Cardiac muscle cell (in vitro differentiated cells and primary cell): ENCODE data around the gene WDR3. TPM values are rescaled to one million over a fixed set of nuclear protein-coding genes. Genes with fewer than 3 reads are reported as not detected.

Experiments used
- DNase-seq, 2 donors: peaks; one replicate each; pipeline versions ENCODE4 v3.0.0 to v3.0.0-alpha.2; 2010 to 2017; ENCODE audit warnings: low read depth in 1 of 2, low spot score in 1 of 2
- H3K27ac ChIP-seq: fragments of 200-600 bp; sonication (generic); 2 replicates; pipeline ENCODE4 v1.5.1; 2016
- H3K27me3 ChIP-seq: fragments of 200-600 bp; sonication (generic); 2 replicates; pipeline ENCODE4 v1.6.0; 2016; ENCODE audit warnings: control low read depth
- H3K36me3 ChIP-seq: fragments of 200-600 bp; sonication (generic); 2 replicates; pipeline ENCODE4 v1.5.1; 2016; ENCODE audit warnings: control low read depth
- H3K4me1 ChIP-seq: fragments of 200-600 bp; sonication (generic); 2 replicates; pipeline ENCODE4 v1.8.1; 2017; ENCODE audit warnings: low read depth, mild to moderate bottlenecking, mixed run types
- H3K4me3 ChIP-seq: fragments of 200-600 bp; sonication (generic); 2 replicates; pipeline ENCODE4 v1.5.1; 2016; ENCODE audit warnings: mild to moderate bottlenecking
- H3K9me3 ChIP-seq: fragments of 200-600 bp; sonication (generic); 2 replicates; pipeline ENCODE4 v1.5.1; 2017; ENCODE audit warnings: low read depth, mild to moderate bottlenecking, control low read depth
- polyA plus RNA-seq: library from polyadenylated mRNA; unstranded; fragments of >200 nt; fragmentation: Nextera tagmentation; extraction: Ambion mirVana; gene quantifications from 2 replicates; pipeline ENCODE4 v1.2.1, GENCODE V29; 2016
- total RNA-seq: library from RNA; depleted of rRNA; stranded (reverse); fragments of >200 nt; gene quantifications from 2 replicates; pipeline ENCODE4 v1.2.3, GENCODE V29; 2016
- TF ChIP-seq, protein P1 (sequence below): IDR thresholded peaks from 2 replicates; pipeline ENCODE4 v1.5.1; 2012; ENCODE audit warnings: low read depth, mild to moderate bottlenecking, low read length

The WDR3 gene
- total and polyA plus RNA-seq, 2 experiments from 2014 or later: 20.8 to 31.5 TPM

GRCh38 chr1:118012515-118013124 lies 83.1 kb downstream of the WDR3 start:
- no peaks in the 10 kb centered on the region for H3K4me1 ChIP-seq
- TF ChIP-seq, protein P1, sequence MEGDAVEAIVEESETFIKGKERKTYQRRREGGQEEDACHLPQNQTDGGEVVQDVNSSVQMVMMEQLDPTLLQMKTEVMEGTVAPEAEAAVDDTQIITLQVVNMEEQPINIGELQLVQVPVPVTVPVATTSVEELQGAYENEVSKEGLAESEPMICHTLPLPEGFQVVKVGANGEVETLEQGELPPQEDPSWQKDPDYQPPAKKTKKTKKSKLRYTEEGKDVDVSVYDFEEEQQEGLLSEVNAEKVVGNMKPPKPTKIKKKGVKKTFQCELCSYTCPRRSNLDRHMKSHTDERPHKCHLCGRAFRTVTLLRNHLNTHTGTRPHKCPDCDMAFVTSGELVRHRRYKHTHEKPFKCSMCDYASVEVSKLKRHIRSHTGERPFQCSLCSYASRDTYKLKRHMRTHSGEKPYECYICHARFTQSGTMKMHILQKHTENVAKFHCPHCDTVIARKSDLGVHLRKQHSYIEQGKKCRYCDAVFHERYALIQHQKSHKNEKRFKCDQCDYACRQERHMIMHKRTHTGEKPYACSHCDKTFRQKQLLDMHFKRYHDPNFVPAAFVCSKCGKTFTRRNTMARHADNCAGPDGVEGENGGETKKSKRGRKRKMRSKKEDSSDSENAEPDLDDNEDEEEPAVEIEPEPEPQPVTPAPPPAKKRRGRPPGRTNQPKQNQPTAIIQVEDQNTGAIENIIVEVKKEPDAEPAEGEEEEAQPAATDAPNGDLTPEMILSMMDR: no peak
- H3K27me3 ChIP-seq: no peaks in the 10 kb centered on the region
- DNase-seq: no peak
- H3K4me3 ChIP-seq: no peak overlapping the region
- H3K9me3 ChIP-seq: no peaks in the 10 kb centered on the region
- no peak overlapping the region for H3K27ac ChIP-seq
- no peaks in the 10 kb centered on the region for H3K36me3 ChIP-seq

GRCh38 chr1:118013336-118013735 lies 83.8 kb downstream of the WDR3 start:
- no peaks in the 10 kb centered on the region for H3K9me3 ChIP-seq
- no peak overlapping the region for H3K27ac ChIP-seq
- no peak overlapping the region for H3K4me3 ChIP-seq
- no peaks in the 10 kb centered on the region for H3K36me3 ChIP-seq
- no peaks in the 10 kb centered on the region for H3K4me1 ChIP-seq
- no peak for DNase-seq
- H3K27me3 ChIP-seq: no peaks in the 10 kb centered on the region
- TF ChIP-seq, protein P1: no peak

DNA sequence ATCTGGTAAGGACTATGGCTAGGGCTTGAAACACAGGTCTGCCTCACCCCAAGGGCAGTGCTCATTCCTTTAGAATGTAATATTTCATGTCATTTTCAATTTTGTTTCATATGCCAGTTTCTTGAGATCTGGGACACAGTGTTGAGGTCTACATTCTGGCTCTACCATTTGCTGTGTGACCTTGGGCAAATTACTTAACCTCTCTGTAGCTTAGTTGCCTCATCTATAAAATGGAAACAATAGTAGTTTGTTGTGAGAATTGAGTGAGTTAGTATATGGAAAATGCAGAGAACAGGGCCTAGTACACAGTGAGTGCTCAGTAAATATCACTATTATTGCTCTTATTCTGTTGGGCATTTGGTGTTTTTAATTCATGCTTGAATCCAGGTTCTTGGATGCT lies 84.4 kb downstream of the WDR3 start:
- Histone ChIP-seq H3K9me3 (no peaks in the 10 kb centered on the region), H3K4me1 (no peaks in the 10 kb centered on the region), H3K36me3 (no peaks in the 10 kb centered on the region), H3K27me3 (no peaks in the 10 kb centered on the region), H3K4me3 (no peak overlapping the region), H3K27ac (no peak overlapping the region)
- DNase-seq: no peak
- TF ChIP-seq, protein P1: no peak

Other genes with a start within 250 kb of the WDR3 start
- gene GDAP2, start 118 bp upstream of the WDR3 start, total RNA-seq: 5.7 and 16.5 TPM in 2 replicates
- 9.1 and 12.5 TPM in 2 replicates for gene GDAP2, start 118 bp upstream of the WDR3 start, polyA plus RNA-seq